ENCODE measurements around the gene ANKRD63. TPM values are rescaled to one million over a fixed set of nuclear protein-coding genes. Genes with fewer than 3 reads are reported as not detected.

The ANKRD63 gene
- total RNA-seq, 1 experiment from 2014 or later: not detected

DNA sequence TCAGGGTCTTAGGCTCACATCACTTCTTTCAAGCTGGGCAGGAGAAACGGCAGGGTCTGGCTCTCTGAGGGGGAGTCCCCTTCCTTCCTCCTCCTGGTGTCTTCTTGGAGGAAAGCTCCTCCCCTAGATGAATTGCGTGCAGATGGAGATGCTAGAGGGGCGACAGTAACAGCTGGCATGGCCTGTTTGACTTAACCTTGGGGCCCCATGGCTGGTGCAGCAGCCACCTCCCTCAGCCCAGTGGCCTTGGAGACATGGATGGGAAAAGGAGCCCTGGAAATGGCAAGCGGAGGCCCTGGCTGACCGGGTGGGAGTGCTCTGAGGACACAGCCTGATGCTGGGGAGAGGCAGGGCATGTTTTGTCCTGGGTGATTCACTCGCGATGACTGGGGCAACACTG is 23.8 kb downstream of the ANKRD63 start:
- Histone ChIP-seq H3K4me3 (no peak overlapping the region), H3K9me3 (no peaks in the 10 kb centered on the region), H3K27me3 (no peaks in the 10 kb centered on the region), H3K36me3 (no peaks in the 10 kb centered on the region)
- DNase-seq: no peak

DNA sequence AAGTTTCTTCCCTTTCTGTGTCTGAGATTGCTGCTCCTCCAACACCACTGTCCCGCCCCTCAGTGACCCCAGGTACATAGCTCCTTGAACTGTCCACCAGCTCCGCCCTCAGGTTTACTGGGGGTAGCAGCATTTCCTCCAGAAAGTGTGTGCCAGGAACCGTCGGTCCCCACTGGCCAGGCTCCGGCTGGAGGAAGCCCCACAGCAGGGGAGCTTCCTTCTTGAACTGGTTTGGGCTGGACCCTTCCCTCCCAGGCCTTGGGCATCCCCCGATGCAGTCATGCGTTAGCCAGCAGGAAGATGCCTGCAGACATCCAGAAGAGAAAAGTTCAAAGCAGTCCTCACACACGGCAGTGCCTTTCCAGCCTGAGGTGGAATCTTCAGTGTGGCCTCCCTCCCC is 24.3 kb downstream of the ANKRD63 start:
- Histone ChIP-seq H3K27me3 (no peaks in the 10 kb centered on the region), H3K4me3 (no peak overlapping the region), H3K36me3 (no peaks in the 10 kb centered on the region), H3K9me3 (no peaks in the 10 kb centered on the region)
- DNase-seq: peak; percentile 42

- H3K36me3 ChIP-seq: no peaks in the 10 kb centered on the region
Measured at GRCh38 chr15:40257656-40258450, 25.0 kb downstream of the ANKRD63 start.

DNA sequence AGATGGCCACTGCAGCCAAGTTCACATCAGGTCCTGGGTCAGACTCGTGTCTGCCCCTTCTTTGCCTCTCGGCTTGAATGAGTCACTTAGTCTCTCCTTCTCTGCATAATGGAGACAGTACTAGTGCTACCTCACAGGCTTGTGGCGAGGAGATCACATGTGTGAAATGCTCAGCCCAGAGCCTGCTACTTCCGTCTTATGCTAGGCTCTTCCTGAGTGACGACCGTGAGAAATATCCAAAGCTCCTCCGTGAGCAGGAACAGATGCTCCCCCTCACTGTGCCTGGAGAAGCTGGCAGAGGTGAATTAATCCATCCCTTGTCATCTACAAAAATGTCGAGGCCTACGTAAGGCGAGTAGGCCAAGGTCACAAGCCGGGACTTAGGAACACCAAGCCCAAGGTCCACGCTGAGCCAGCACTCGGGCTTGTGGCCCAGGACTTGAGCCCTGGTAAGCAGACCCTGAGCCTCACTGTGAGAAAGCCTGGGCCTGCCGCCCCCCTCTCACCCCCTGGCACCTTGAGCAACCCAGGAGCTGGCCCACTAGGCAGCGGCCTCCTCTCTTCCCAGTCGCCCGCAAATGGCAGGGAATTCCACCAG is 26.1 kb downstream of the ANKRD63 start:
- H3K27me3 ChIP-seq: no peaks in the 10 kb centered on the region
- H3K9me3 ChIP-seq: no peaks in the 10 kb centered on the region
- no peak for DNase-seq
- H3K4me3 ChIP-seq: no peak overlapping the region
- H3K36me3 ChIP-seq: no peaks in the 10 kb centered on the region

More at GRCh38 chr15:40257656-40258450, 25.0 kb downstream of the ANKRD63 start:
- Histone ChIP-seq H3K4me3 (no peak overlapping the region), H3K9me3 (no peaks in the 10 kb centered on the region), H3K27me3 (no peaks in the 10 kb centered on the region)
- no peak for DNase-seq

DNA sequence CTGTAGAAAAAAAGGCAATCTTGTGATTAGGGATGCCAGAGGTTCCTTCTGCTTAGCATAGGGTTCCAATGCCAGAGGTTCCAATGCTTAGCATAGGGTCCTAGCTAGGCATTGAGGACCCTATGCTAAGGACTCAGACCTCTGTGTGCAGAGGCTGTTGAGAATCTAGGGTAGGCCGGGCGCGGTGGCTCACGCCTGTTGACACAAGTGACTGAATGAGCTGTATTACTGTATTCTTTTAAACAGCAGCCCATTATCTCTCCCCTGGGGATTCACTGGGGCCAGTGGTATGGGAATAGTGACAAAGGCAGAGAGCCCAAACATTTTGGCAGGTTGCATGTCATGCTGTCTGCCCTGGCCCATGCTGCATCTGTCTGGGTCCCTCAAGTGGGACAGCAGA is 27.8 kb downstream of the ANKRD63 start:
- Histone ChIP-seq H3K27me3 (no peaks in the 10 kb centered on the region), H3K36me3 (no peaks in the 10 kb centered on the region), H3K4me3 (no peak overlapping the region), H3K9me3 (no peaks in the 10 kb centered on the region)
- DNase-seq: no peak

DNA sequence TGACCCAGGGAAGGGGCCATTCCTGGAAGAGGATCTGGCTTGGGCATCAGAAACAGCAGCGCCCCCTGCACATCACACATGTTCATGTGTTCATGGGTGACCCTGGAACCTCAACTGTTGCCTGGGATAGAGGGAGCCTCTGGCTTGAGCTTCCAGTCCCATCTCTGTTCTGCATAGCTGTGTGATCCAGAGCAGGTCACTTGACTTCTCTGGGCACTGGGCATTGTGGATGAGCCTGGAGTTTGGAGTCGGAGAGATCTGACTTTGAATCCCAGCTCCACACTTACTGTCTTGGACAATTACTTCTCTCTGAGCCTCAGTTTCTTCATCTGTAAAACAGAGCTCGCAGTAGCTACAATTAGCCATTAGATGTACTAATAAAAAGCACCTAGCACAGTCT is 28.4 kb downstream of the ANKRD63 start:
- no peak for DNase-seq
- no peaks in the 10 kb centered on the region for H3K36me3 ChIP-seq
- no peak overlapping the region for H3K4me3 ChIP-seq
- H3K9me3 ChIP-seq: no peaks in the 10 kb centered on the region
- H3K27me3 ChIP-seq: no peaks in the 10 kb centered on the region

GRCh38 chr15:40253167-40253790 is 29.6 kb downstream of the ANKRD63 start:
- no peak overlapping the region for H3K4me3 ChIP-seq
- H3K9me3 ChIP-seq: no peaks in the 10 kb centered on the region
- H3K27me3 ChIP-seq: no peaks in the 10 kb centered on the region
- H3K36me3 ChIP-seq: no peaks in the 10 kb centered on the region
- no peak for DNase-seq

GRCh38 chr15:40252438-40253166 is 30.3 kb downstream of the ANKRD63 start:
- H3K27me3 ChIP-seq: no peaks in the 10 kb centered on the region
- no peak overlapping the region for H3K4me3 ChIP-seq
- no peaks in the 10 kb centered on the region for H3K36me3 ChIP-seq
- H3K9me3 ChIP-seq: no peaks in the 10 kb centered on the region
- DNase-seq: no peak

DNA sequence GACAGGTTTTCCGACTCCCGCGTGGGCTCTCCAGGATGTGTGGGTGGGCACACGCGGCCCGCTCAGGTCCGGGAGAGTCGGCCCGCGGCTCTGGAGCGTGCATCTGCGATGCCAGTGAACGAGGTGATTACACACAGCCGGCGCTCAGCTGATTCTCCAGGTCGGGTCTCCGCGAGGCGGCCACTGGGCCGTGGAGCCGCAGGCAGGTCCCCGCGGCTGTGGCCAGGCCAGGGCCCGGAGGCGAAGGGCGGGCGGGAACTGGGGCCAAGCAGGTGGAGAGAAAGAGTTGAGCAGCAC is 30.8 kb downstream of the ANKRD63 start:
- H3K4me3 ChIP-seq: no peak overlapping the region
- DNase-seq: no peak
- no peaks in the 10 kb centered on the region for H3K36me3 ChIP-seq
- H3K27me3 ChIP-seq: no peaks in the 10 kb centered on the region
- H3K9me3 ChIP-seq: no peaks in the 10 kb centered on the region

DNA sequence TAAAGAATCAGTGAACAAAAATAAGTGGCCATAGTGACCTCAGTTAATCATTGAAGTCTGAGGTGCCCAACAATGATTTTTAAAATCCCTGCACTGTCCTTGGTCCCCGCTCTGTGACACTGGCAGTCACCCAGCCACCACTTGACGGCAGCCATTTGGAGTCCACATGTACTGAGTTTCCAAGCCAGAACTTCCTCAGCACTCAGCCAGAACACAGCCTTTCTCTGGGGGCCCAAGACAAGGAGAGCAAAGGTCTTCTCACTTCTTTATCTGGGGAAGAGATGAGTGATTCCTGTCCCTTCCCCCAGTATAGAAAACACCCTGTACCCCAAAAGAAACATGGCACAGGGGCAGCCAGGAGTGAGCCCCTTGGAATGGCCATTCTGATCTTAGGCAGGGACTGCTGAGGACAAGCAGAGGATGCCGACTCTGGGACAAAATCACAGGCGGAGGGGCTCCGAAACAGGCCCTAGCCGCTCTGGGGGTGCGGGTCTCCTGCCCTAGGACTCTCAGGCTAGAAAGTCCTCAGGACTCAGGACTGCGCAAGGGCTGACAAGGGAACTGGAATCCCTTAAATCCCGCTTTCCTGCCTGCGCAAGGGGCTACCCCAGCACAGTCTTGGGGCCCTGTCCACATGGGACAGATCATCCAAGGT is 31.3 kb downstream of the ANKRD63 start:
- Histone ChIP-seq H3K9me3 (no peaks in the 10 kb centered on the region), H3K36me3 (no peaks in the 10 kb centered on the region), H3K27me3 (no peaks in the 10 kb centered on the region), H3K4me3 (no peak overlapping the region)
- no peak for DNase-seq

DNA sequence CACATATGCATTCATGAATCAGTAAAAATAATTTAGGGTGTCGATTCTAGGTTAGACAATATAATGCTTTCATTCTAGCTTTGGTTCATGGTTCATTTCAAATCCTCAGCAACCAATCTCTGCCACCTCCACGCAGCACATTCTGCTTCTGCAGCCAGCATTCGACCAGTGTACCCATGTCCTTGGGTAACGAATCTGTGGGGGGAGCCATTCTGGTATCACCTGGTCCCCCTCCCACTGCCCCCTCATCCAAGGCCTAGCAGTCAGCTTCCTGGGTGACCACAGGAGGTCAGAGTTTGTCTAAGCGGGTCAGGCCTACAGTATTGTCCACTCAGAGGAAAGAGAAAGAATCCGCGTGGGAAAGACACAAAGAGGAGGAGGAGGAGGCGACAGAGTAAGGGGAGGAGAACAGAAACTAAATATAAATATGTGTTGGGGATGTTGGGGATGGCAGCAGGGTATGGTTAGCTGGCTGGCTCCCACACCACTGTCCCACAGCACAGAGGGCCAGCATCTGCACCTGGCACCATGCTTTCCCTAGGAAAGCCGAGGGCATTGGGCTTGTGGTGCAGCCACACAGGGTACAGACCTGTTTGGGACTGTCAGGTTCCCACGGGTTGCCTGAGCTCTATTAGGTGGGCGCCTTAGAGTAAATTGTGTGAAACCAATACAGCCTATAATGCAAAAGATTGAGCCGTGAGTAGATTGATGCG is 31.9 kb downstream of the ANKRD63 start:
- Histone ChIP-seq H3K4me3 (no peak overlapping the region), H3K27me3 (no peaks in the 10 kb centered on the region), H3K9me3 (no peaks in the 10 kb centered on the region), H3K36me3 (no peaks in the 10 kb centered on the region)
- no peak for DNase-seq

DNA sequence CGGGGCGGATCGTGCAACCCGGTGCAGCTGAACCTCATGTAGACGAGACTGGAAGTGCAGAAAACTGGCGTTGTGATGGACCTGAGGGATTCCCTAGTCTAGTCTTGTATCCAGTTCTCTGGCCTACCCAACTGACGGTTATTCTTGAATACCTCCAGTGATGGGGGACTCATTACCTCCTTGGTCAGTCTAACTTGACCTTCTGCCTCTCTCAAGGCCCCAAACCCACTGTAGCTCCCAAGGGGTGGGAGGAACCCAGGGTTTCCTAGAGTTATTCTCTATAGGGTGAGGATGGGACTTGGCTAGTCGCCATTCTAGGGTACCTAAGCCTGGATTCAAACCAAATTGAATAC is 32.6 kb downstream of the ANKRD63 start:
- H3K9me3 ChIP-seq: no peaks in the 10 kb centered on the region
- DNase-seq: no peak
- H3K27me3 ChIP-seq: no peaks in the 10 kb centered on the region
- no peak overlapping the region for H3K4me3 ChIP-seq
- no peaks in the 10 kb centered on the region for H3K36me3 ChIP-seq

DNA sequence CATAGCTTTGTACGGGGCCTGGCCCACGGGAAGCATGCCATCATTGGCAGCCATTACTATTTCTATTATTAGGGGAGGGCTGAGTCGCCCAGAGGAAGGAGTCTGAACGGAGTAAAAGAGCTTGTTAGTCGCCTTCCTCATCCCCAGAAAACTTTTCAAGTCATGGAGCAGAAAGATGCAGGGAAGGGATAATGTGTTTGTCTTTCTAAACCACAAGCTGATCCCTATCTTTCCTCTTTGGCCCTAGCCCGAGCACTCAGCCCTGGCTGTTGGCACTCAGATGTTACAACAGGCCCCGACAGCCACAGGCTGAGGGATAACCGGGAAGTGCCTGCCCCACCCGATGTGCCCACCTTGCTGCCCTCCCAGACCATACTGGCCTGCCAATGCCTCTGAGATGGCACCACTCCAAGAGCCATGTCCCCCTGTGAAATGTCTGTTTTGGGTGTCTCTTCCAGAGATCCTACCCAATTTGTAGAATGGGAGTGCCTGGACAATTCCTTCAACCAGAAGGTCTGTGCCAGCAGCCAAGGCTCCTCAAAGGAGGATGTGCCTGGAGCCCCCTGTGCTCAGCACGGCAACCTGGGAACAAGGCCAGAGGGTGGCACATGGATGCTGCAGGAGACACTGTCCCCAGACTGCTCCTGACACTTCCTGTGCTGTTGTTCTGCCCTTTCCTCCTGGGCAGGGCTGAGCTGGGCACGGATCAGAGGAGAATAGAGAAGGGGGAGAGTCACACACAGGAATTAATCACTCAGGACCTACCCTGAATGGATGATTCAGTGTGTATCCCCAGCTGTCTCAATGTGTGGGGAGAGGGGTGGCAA is 33.2 kb downstream of the ANKRD63 start:
- H3K4me3 ChIP-seq: no peak overlapping the region
- no peaks in the 10 kb centered on the region for H3K9me3 ChIP-seq
- no peaks in the 10 kb centered on the region for H3K27me3 ChIP-seq
- no peak for DNase-seq
- no peaks in the 10 kb centered on the region for H3K36me3 ChIP-seq

DNA sequence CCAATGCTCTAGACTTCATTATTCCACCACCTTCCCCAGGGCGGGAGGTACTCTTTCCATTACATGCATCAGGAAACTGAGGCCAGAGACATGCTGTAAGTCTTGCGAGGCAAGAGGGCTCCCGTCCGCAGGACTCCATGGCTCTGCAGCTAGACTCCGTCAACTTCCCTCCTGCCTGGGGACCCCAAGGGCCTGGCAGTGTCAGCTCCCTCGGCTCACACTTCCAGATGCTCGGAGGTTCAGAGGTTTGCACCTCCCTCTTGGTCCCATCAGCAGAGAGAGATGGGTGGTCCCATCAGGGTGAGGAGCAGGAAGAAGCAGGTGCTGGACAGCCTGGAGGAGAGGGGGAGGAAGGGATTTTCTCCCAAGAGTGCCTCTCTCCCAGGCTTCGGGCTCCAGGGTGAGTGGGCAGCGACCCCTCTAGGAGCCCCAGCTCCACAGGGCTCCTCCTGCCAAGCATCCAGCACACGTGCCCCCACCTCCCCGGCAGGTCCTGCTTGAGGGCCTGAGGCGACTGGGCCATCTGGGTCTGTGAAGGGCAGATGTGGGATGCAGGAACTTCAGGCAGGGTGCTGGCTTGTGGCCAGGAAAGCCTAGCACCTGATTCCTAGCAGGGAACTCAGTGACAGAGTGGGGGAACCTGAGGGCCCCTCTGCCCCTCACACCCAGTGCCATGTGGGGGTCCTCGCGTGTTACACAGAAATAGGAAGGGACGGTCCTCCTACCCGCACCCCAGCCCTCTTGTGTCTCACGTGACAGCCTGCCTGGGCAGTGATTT is 34.7 kb downstream of the ANKRD63 start:
- Histone ChIP-seq H3K27me3 (no peaks in the 10 kb centered on the region), H3K9me3 (no peaks in the 10 kb centered on the region), H3K4me3 (no peak overlapping the region), H3K36me3 (no peaks in the 10 kb centered on the region)
- DNase-seq: no peak

DNA sequence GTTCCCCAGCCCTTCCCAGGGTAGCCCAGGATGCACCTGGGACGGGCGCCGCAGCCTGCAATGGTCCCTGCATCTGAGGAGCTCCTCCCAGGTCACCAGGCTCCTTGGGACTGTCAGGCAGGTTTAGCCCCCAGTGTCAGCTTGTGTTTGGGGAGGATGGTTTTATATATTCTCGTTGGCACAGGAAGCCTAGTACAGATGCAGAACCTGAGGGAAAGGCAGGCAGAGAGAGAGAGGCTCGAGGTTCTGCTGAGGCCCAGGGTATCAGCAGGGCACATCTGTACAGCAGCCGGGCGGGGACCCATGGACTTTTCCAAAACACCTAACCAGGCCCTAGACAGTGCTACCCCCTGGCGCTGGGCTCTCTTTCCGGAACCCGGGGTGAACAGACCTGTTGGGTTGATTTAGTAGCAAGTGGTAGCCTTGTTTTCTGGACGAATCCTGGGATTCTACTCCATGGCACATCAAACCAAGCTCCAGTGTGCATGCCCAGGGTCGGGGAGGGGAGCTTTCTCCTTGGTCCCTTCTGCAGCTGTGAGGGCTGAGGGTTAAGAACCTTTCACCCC is 35.4 kb downstream of the ANKRD63 start:
- no peaks in the 10 kb centered on the region for H3K36me3 ChIP-seq
- DNase-seq: no peak

More for the DNA sequence above, 35.4 kb downstream of the ANKRD63 start:
- H3K4me3 ChIP-seq: no peak overlapping the region
- no peaks in the 10 kb centered on the region for H3K27me3 ChIP-seq
- no peaks in the 10 kb centered on the region for H3K9me3 ChIP-seq
